K562 (cell line): ENCODE data around the gene DPP3. TPM values are rescaled to one million over a fixed set of nuclear protein-coding genes. Genes with fewer than 3 reads are reported as not detected.

Source experiments
- ATAC-seq: fragments of 200-7000 bp; cut with Tn5 transposase; 3 replicates; pipeline ENCODE4 v1.9.1; 2020; ENCODE audit warnings: moderate library complexity
- BruUV-seq: library from RNA; stranded (reverse); fragments of 400-500 nt; replicated peaks from 2 replicates; lab custom pipeline; 2021; lab: Mats Ljungman, UMichigan
- CTCF ChIA-PET: fragments of 300-600 bp; formaldehyde crosslinking; extraction: SDS; loops from one replicate; lab custom pipeline; 2021; ENCODE audit warnings: low intra/inter-chr PET ratio; lab: Yijun Ruan, JAX
- POLR2A ChIA-PET: fragments of 300-600, 350-650 bp; sonication (Branson Sonifier 250); formaldehyde crosslinking; extraction: SDS; loops from one replicate; lab custom pipeline; 2021; ENCODE audit warnings: antibody characterized with exemption, inconsistent platforms; lab: Yijun Ruan, JAX
- DNase-seq, 4 experiments: peaks; one replicate each; pipeline versions ENCODE4 v3.0.0 to v3.0.0-alpha.2; 2011 to 2018; ENCODE audit warnings: low spot score in 3 of 4, mixed read lengths in 3 of 4; ENCODE audit errors: extremely low read depth in 1 of 4
- FAIRE-seq: peaks from 2 replicates; lab custom pipeline; 2011; peaks lifted over from hg19 to GRCh38; lab: Jason Lieb, UNC
- H2AFZ ChIP-seq: 2 replicates; pipeline ENCODE4 v1.6.0; 2011; ENCODE audit warnings: low read depth, low read length, control low read depth, inconsistent platforms
- H3K27ac ChIP-seq: fragments of 200-600 bp; 3 replicates; pipeline ENCODE4 v1.8.0; 2011; ENCODE audit warnings: low read depth, mild to moderate bottlenecking, control low read depth, inconsistent platforms, low read length, moderate library complexity, mixed read lengths; ENCODE audit errors: extremely low read depth
- H3K27me3 ChIP-seq, 2 experiments: fragments of 300-600 bp in 1 of 2; 2 replicates in 1 of 2; 3 replicates in 1 of 2; pipeline versions ENCODE4 v1.6.0 to v1.8.0; 2011; ENCODE audit warnings: inconsistent platforms in 2 of 2, low read length in 2 of 2, mild to moderate bottlenecking in 1 of 2, mixed read lengths in 1 of 2, moderate library complexity in 1 of 2; ENCODE audit not compliant: control insufficient read depth in 2 of 2, insufficient read depth in 2 of 2
- H3K36me3 ChIP-seq: fragments of 300-600 bp; 3 replicates; pipeline ENCODE4 v1.8.0; 2011; ENCODE audit warnings: mild to moderate bottlenecking, low read length, inconsistent platforms; ENCODE audit not compliant: control insufficient read depth, insufficient read depth
- H3K4me1 ChIP-seq, 2 experiments: fragments of 200-600 bp in 1 of 2; replicated peaks in 1 of 2; 2 replicates in 1 of 2; 3 replicates in 1 of 2; pipeline versions ENCODE4 v1.5.1 to v1.8.0; 2011; ENCODE audit warnings: inconsistent platforms in 2 of 2, low read length in 2 of 2, mild to moderate bottlenecking in 1 of 2, mixed read lengths in 1 of 2, moderate library complexity in 1 of 2; ENCODE audit not compliant: control insufficient read depth in 2 of 2, insufficient read depth in 2 of 2
- H3K4me2 ChIP-seq: 2 replicates; pipeline ENCODE4 v1.6.1; 2011; ENCODE audit warnings: low read length, control low read depth, inconsistent platforms, mixed read lengths; ENCODE audit not compliant: insufficient read depth
- H3K4me3 ChIP-seq: fragments of 200-600 bp; sonication (generic), shearing (Covaris generic); 2 replicates; pipeline ENCODE4 v1.5.1; 2016; ENCODE audit warnings: control low read depth, inconsistent platforms
- H3K79me2 ChIP-seq: fragments of 200-600 bp; 3 replicates; pipeline ENCODE4 v1.8.0; 2011; ENCODE audit warnings: low read length, inconsistent platforms; ENCODE audit not compliant: control insufficient read depth, insufficient read depth
- H3K9ac ChIP-seq, 2 experiments: 2 replicates each; pipeline versions ENCODE4 v1.6.0 to v1.6.1; 2011; ENCODE audit warnings: low read depth in 2 of 2, low read length in 2 of 2, control low read depth in 1 of 2, inconsistent platforms in 1 of 2, mild to moderate bottlenecking in 1 of 2, mixed read lengths in 1 of 2; ENCODE audit not compliant: insufficient read depth in 1 of 2
- H3K9me1 ChIP-seq: one replicate; pipeline ENCODE4 v1.6.0; 2011; ENCODE audit warnings: inconsistent platforms, mild to moderate bottlenecking, low read length, moderate library complexity; ENCODE audit not compliant: control insufficient read depth, insufficient read depth
- H3K9me3 ChIP-seq: replicated peaks from 2 replicates; pipeline ENCODE4 v1.5.1; 2011; ENCODE audit warnings: low read depth, low read length, inconsistent platforms; ENCODE audit not compliant: control insufficient read depth, insufficient read depth
- H4K20me1 ChIP-seq: replicated peaks from 2 replicates; pipeline ENCODE4 v1.6.1; 2011; ENCODE audit warnings: low read length, inconsistent platforms, mixed read lengths; ENCODE audit not compliant: control insufficient read depth, insufficient read depth
- DACH1 ChIP-seq: fragments of 450-650 bp; IDR thresholded peaks from 2 replicates; pipeline ENCODE4 v1.6.1; 2018; ENCODE audit not compliant: partially characterized antibody
- ELF4 ChIP-seq: fragments of 450-650 bp; formaldehyde crosslinking; IDR thresholded peaks from 2 replicates; pipeline ENCODE4 v1.4.0; 2022; ENCODE audit warnings: missing genetic modification characterization
- MBD1 ChIP-seq: fragments of 250-450 bp; sonication (Bioruptor Pico); IDR thresholded peaks from 2 replicates; pipeline ENCODE4 v1.8.0; 2022; ENCODE audit warnings: inconsistent platforms
- NCOA1 ChIP-seq: fragments of 450-650 bp; IDR thresholded peaks from 2 replicates; pipeline ENCODE4 v1.6.1; 2016; ENCODE audit warnings: low read depth
- PHF21A ChIP-seq: fragments of 450-650 bp; IDR thresholded peaks from 2 replicates; pipeline ENCODE4 v1.6.1; 2017; ENCODE audit warnings: low read depth, borderline replicate concordance
- POLR2G ChIP-seq: fragments of 200-400 bp; formaldehyde crosslinking; IDR thresholded peaks from 2 replicates; pipeline ENCODE4 v1.6.1; 2017; ENCODE audit warnings: low read depth, mild to moderate bottlenecking, antibody characterized with exemption, low read length, moderate library complexity
- WGBS: fragments of 100-300 bp; shearing (Covaris generic); methylation state at CpG from one replicate; pipeline ENCODE4 v1.1.6; 2016; ENCODE audit warnings: low coverage, mixed read lengths; ENCODE audit not compliant: insufficient coverage; ENCODE audit errors: missing lambda C conversion rate; 5-methylcytosine and 5-hydroxymethylcytosine counted together
- in situ Hi-C: fragments of 300-500 bp; cut with MboI; formaldehyde crosslinking; loops from 4 replicates; pipeline ENCODE4 v1.15.0; 2018; ENCODE audit warnings: inconsistent platforms, mixed read lengths
- intact Hi-C: fragments of 100-400 bp; cut with micrococcal nuclease; formaldehyde crosslinking; loops from 2 replicates; pipeline ENCODE4 v1.14.2; 2022
- polyA plus RNA-seq, 8 experiments: library from polyadenylated mRNA; depleted of rRNA in 4 of 8; stranded (reverse) in 5 of 8; unstranded in 3 of 8; fragments of >200 nt; fragmentation: Nextera tagmentation in 2 of 8; fragmentation: Illumina TruSeq in 1 of 8; extraction: Ambion mirVana in 2 of 8; extraction: Trizol in 1 of 8; gene quantifications; 2 replicates each; pipeline versions ENCODE4 v1.2.1 to v1.2.3, GENCODE V29; 2011 to 2014; ENCODE audit warnings: inconsistent platforms in 1 of 8, missing spikeins in 1 of 8
- total RNA-seq, 7 experiments: library from RNA; depleted of rRNA in 6 of 7; stranded (reverse); fragments of >200 nt in 6 of 7; fragmentation: Illumina TruSeq in 2 of 7; extraction: Trizol in 2 of 7; gene quantifications; 2 replicates each; pipeline versions ENCODE4 v1.2.1 to v1.2.3, GENCODE V29; 2011 to 2021; ENCODE audit warnings: low replicate concordance in 1 of 7

Gene DPP3
- total and polyA plus RNA-seq, 9 of the 15 experiments (the other 6 are each of a cell fraction or from before 2014, with no cell fraction given), result 3.7 to 69.2 (median 43.3) TPM

DNA sequence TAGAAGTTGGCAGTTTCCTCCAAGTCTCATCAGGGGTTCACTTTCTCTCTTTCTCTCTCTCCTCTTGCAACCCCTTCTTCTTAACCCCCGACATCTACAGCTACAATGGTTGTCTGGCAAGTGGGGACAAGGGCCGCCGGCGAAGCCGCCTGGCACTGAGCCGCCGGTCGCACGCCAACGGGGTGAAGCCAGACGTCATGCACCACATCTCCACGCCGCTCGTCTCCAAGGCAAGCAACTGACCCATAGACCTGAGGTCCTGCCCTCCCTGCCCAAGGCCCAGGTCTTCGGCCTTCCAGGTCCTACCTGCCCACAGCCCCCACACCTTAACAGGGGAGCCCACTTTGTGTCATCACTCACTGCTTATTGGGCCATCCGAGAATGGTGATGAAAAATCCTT, 9.1 kb upstream of the DPP3 start:
- no TSS peak for BruUV-seq
- in situ Hi-C loops, result no loop called here
- no peak overlapping the region for H3K27ac ChIP-seq
- no peaks in the 10 kb centered on the region for H3K27me3 ChIP-seq
- no peak overlapping the region; a peak in 1 of 4 replicates for H3K9ac ChIP-seq
- ATAC-seq (no peak), DNase-seq (no peak), FAIRE-seq (no peak)
- no peaks in the 10 kb centered on the region for H3K9me1 ChIP-seq
- ChIA-PET CTCF (no interaction called here), POLR2A (interaction anchor here (0.6 to 1.6 kb wide), 3 partner anchors 9 to 61 kb away, joined by 3 to 6 read pairs (median 4); partner anchors contain the start of gene DPP3)
- H3K36me3 ChIP-seq, result peaks cover 3% of the 10 kb centered on the region; the same call in 1 of the 3 replicates
- H3K4me2 ChIP-seq, result no peak overlapping the region
- no peaks in the 10 kb centered on the region for H3K79me2 ChIP-seq
- H3K9me3 ChIP-seq, result no peaks in the 10 kb centered on the region
- no peak overlapping the region for H2AFZ ChIP-seq
- TF ChIP-seq POLR2G, result 0 out of 2 replicates have a peak, but pooled peaks have one; percentile 19
- no peak for TF ChIP-seq NCOA1
- TF ChIP-seq DACH1, result no peak
- no peak for TF ChIP-seq PHF21A
- TF ChIP-seq ELF4 (CRISPR knock-in tag), result no peak
- no peak for TF ChIP-seq MBD1
- 84% methylated on average over 3 of the region's 16 CpGs for WGBS
- peaks cover 0 to 28% of the 10 kb centered on the region in 2 experiments; a peak in 3 of 5 replicates for H3K4me1 ChIP-seq
- intact Hi-C loops, result no loop called here
- H4K20me1 ChIP-seq, result 0 out of 2 replicates have a peak, but pooled peaks cover 6% of the 10 kb centered on the region
- H3K4me3 ChIP-seq, result no peak overlapping the region
